Measurements from ENCODE around the gene SDC3.

SDC3 gene

DNA sequence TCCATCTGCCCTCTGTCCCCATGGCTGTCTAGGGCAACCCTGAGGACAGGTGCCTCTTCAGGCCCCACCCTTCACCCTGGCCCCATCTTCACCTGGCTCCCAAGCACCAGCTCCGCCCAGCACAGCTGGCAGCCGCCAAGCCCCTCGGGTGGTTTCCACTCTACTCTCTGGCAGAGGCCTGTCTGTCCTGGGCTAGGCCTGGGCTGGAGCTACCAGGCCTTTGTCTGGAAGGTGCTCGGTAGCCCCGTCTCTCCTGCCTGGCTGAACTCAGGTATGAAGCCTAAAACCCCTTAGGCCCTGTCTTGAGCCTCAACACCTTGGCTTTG, 17.4 kb downstream of the SDC3 start:
- DNase-seq (ENCODE audit: low spot score) = no peak
- H3K4me3 ChIP-seq = no peak overlapping the region
- H3K27ac ChIP-seq = peak overlapping the region in 1 of 2 donors; percentile 40
- TF ChIP-seq, protein P1, sequence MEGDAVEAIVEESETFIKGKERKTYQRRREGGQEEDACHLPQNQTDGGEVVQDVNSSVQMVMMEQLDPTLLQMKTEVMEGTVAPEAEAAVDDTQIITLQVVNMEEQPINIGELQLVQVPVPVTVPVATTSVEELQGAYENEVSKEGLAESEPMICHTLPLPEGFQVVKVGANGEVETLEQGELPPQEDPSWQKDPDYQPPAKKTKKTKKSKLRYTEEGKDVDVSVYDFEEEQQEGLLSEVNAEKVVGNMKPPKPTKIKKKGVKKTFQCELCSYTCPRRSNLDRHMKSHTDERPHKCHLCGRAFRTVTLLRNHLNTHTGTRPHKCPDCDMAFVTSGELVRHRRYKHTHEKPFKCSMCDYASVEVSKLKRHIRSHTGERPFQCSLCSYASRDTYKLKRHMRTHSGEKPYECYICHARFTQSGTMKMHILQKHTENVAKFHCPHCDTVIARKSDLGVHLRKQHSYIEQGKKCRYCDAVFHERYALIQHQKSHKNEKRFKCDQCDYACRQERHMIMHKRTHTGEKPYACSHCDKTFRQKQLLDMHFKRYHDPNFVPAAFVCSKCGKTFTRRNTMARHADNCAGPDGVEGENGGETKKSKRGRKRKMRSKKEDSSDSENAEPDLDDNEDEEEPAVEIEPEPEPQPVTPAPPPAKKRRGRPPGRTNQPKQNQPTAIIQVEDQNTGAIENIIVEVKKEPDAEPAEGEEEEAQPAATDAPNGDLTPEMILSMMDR (IDR thresholded peaks at IDR 0.05) = no peak

DNA sequence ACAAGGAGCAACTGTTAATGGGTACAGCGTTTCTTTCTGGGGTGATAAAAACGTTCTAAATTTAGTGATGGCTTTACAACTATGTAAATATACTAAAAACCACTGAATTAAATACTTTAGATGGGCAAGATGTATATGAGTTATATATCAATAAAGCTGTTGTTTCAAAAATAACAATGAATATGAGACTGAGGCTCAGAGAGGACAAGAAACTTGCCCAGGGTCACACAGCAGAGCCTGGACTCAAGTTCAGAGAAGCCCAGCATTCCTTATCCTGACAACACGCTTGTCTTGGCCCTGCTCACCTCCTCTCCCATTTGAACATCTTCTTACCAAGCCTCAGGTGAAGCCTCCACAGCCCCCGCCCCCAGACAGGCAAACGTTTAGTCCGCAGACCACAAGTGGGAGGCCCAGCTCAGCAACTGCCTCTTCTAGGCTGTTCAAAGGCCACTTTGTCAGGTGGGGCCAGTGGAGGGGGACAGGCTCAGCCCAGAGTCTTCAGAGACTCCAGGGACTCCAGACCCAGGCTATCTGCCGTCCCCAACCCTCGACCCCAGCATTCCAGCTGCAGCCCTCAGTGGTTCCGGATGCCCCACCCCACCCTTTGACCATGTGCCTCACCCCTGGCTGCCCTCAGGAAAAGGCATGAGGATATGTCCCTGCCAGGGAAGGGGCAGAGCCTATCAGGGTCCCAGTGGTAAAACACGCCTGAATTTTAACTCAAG, 17.9 kb downstream of the SDC3 start:
- no peak for DNase-seq (ENCODE audit: low spot score)
- TF ChIP-seq, protein P1 (IDR thresholded peaks at IDR 0.05) = no peak
- Histone ChIP-seq H3K27ac (peak overlapping the region in 1 of 2 donors; percentile 40), H3K4me3 (no peak overlapping the region)

DNA sequence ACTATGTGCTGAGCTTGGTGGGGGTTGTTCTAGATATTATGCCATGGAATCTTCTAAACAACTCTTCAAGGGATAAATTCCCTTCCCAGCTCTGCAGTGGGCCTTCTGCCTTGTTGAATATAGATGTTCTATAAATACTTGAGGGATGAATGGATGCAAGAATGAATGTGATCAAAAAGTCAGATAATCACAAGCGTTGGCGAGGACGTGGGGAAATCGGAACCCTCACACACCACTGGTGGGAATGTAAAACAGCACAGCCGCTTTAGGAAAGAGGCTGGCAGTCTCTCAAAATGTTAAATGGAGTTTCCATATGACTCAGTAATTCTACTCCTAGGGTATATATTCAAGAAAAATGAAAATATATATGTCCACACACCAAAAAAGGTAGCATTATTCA, 19.0 kb downstream of the SDC3 start:
- DNase-seq (ENCODE audit: low spot score) = no peak
- Histone ChIP-seq H3K27ac (peak overlapping the region; percentile 89 to 93), H3K4me3 (no peak overlapping the region)
- TF ChIP-seq, protein P1 (IDR thresholded peaks at IDR 0.05) = no peak

DNA sequence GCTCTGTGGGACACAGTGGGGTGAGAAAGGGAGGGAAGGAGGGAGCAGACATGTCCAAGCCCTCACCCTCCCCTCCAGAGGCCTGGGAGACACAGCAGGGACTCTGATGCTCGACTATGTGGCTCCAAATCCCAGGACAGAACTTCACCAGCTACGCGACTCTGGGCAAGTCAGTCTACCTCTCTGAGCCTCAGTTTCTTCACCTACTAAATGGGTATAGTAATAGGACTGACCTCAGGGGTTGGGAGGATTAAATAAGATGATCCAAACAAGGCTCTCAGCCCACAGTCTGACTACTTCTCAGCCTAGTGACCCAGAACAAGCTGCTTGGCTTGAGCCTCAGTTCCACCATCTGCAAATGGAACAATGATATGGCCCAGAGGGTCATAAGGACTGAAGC, 19.6 kb downstream of the SDC3 start:
- peak overlapping the region; percentile 89 to 93 for H3K27ac ChIP-seq
- DNase-seq (ENCODE audit: low spot score) = no peak
- TF ChIP-seq, protein P1 (IDR thresholded peaks at IDR 0.05) = no peak
- H3K4me3 ChIP-seq = peak overlapping the region; percentile 14

DNA sequence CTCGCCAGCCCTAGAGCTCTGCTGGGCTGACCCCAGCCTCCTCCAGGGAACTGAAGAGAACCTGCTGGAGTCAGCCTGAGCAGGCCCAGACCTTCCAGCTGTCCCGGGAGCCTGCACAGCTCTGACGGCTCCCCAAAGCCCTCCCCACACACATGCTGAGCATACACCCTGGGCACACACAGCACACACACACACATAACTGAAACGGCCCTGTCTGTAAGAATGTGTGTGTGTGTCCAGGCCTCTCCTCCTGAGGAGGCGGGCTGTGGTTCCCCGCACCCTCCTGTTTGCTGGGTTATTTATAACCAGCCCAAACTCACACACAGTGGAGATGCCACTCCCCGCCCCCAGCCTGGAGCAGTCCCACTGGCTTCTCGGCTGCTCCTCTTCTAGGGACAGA, 20.2 kb downstream of the SDC3 start:
- TF ChIP-seq, protein P1 (IDR thresholded peaks at IDR 0.05) = no peak

DNA sequence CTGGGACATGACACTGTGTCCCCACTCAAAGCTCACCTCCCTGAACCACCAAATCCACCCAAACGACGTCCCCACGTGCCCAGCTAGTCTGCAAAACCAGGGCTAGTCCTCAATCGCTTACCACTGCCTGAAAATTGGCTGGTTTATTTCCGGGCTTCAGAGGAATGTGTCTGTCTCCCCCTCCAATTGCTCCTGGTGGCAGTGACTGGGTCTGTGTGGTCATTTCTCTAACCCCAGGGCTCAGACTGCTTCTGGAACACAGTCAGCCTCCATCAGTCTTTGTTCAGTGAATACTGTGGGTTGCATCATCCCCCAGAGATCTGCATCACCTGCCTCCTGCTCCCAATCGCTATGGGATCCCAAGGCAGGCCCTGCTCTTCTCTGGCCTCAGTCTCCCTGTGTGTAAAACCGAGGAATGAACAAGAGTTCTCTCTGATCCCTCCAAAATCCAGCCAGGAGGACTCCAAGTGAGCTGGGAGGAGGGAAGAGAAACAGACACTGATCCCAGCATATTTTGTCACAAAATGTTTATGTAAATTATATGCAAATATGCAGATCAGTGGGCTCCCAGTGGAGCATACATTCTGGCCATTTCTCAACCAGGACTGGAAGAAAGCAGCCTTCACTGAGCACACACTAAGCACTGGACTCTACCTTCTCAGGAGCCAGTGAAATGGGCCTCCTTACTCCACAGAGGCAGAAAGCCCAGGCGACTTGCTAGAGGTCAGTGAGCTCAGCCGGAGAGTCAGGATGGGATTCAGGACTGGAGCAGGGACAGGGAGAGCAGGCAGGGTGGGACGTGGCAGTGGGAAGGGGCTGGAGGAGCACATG, 20.9 kb downstream of the SDC3 start:
- no peak for DNase-seq (ENCODE audit: low spot score)
- TF ChIP-seq, protein P1 (IDR thresholded peaks at IDR 0.05) = no peak
- Histone ChIP-seq H3K4me3 (peak overlapping the region; percentile 14), H3K27ac (peak overlapping the region; percentile 89 to 93)

More for the DNA sequence above, 20.2 kb downstream of the SDC3 start:
- DNase-seq (ENCODE audit: low spot score) = peak; percentile 87
- Histone ChIP-seq H3K4me3 (peak overlapping the region; percentile 14), H3K27ac (peak overlapping the region; percentile 89 to 93)

Data from coronary artery (tissue), 2 donors.